Measurements from ENCODE around the gene KDM2B.
"Not testable (repeated sequence)": the region's sequence is repeated elsewhere in the genome, so short reads cannot be mapped to it uniquely, and the experiment has no call there.

The KDM2B gene

GRCh38 chr12:121584885-121585284 is 4.1 kb upstream of the KDM2B start:
- DNase-seq (ENCODE audit: low spot score) = not testable (repeated sequence)

- DNase-seq (ENCODE audit: low spot score) = not testable (repeated sequence)
Observed at GRCh38 chr12:121583334-121583661, 2.5 kb upstream of the KDM2B start.

- DNase-seq (ENCODE audit: low spot score) = no peak
Observed at GRCh38 chr12:121582583-121583333, 1.9 kb upstream of the KDM2B start.

DNA sequence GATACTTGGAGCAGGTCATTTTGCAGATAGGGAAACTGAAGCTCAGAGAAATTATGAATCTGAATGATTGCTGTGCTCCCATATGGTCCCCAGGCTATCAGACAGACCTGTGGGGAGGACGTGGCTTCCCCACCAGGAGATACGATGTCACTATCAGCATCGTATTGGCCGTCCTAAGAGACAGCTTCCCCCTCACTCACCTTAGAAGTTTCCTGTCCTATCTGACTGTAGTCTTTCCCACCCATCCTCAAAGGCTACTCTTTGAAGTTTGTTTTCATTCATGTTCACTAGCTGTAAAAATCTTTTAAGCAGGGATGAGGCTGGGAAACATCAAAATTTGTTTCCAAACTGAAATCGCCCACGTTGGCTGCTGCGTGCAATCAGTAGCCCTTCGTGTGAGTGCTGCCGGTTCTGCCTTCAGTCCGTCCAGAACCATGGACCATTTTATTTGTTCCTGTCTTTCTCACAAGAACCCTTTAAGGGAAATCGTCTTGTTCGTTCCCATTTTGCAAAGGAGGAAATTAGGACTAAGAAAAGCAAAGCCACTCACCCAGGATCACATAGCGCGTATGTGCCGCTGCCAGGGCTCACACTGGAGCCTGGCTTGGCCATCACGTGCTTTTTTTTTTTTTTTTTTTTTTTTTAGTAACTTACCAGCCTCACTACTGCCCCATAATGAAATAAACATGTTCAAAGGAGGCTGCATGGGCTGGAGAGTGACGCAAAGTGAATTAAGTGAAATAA is 1.0 kb upstream of the KDM2B start:
- no peak for DNase-seq (ENCODE audit: low spot score)

DNA sequence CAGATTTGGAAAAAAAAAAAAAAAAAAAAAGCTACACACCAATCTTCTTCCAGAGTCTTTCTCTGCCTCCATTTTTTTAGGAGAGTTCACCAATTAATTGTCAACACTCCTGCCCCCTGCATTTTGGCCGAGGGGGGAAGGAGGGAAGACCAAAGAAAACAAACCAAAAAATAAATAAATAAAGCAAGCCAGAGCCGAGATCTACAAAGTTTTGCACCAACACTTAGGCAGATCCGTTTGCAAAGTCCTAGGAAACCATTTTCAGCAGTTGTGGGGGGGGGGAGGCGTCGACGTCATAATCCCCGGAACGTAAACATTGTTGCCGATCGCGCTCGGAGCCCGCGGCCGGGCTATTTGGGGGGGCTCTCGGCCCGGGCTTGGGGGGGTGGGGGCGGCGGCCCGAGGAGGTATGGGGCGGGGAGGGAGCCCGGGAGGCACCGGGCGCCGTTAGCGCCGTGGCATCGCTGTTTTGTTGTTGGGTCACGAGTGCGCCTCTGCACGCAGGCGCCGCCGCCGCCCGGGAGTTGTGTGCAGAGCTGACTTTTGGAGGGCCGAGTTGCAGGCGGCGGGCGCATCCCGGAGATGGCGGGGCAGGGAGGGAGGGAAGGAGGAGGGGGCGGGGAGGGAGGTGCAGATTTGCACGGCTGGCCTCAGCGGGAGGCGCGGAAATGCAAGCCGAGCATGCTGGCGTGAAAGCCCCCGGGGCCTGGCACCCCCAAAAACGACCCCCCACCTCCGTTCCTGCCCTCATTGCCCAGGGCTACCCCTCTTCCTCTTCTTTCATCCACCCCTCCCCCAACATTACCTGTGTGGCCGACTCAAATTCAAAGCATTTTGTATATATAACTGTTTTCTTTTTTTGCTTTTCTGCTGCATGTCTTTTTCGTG is 598 bp downstream of the KDM2B start:
- DNase-seq (ENCODE audit: low spot score) = peak; percentile 51

GRCh38 chr12:121579190-121579791 is 1.5 kb downstream of the KDM2B start:
- no peak for DNase-seq (ENCODE audit: low spot score)

- no peak for DNase-seq (ENCODE audit: low spot score)
Observed at GRCh38 chr12:121578230-121579189, 2.3 kb downstream of the KDM2B start.

DNA sequence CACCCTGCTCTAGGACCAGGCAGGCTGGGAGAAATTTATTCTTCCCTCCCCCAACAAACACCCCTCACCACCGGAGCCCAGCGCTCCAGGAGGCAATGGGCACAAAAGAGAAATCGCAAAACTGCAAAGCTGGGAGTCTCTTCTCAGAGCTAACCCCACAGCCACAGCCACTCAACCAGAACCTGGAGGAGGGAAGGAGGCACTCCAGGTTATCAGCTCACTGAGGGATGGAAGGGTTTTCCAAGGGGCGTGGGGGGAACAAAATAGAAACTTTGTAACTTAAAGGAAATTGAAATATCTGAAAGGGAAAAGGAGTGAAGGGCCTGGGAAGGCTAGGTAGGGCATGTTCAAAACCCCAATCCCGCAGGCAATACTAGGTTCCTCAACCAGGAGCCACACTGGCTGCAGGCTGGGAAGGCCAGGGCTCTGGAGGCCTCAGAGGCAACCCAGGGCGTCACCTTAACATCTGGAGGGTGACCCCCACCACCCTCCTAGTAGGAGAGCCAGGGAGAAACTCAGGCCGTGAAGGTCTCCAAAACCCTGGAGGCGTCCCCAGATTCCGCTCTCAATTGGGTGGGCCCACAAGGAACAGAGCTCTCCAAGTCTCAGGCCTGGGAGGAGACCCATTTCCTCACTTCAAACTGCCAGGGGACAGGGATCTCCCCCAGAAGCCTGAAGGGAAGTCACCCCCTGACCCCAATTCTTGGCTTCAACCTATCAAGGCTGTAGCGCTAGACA is 3.2 kb downstream of the KDM2B start:
- DNase-seq (ENCODE audit: low spot score) = no peak

- DNase-seq (ENCODE audit: low spot score) = no peak
Observed at GRCh38 chr12:121576851-121577391, 3.9 kb downstream of the KDM2B start.

DNA sequence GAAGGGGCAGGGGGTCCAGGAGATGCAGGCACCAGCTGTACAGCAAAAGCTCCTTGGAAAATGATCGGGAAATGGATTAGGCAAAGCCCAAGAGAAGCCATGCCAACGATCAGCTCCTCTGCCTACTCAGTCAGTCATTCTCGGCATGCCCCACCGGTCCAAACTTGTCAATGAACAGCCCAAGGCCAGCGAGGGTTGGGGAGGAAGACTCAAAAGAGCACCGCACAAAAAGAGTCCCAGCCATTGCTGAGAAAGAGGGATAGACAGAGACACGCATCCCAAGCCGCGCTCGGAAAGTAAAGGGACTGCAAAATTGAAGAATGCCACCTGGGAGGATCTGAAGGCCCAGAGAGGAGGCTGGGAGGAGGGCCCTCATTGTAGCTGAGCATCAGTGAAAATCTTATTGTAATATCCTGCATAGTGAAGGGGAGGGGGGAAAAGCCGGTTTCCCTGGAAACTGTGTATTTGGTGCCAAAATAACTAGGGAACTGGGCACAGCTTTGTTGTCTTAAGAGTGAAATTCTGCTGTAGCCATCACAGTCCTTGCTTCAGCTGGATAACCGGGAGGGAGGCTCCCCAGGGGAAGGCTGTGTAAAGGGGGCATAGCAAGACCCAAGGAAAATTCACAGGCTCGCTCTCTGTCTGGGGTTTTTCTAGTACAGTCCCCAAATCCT is 4.7 kb downstream of the KDM2B start:
- no peak for DNase-seq (ENCODE audit: low spot score)

GRCh38 chr12:121575051-121575450 is 5.8 kb downstream of the KDM2B start:
- DNase-seq (ENCODE audit: low spot score) = no peak

GRCh38 chr12:121574025-121574424 is 6.8 kb downstream of the KDM2B start:
- no peak for DNase-seq (ENCODE audit: low spot score)

- DNase-seq (ENCODE audit: low spot score) = no peak
Observed at GRCh38 chr12:121571920-121572319, 8.9 kb downstream of the KDM2B start.

- DNase-seq (ENCODE audit: low spot score) = no peak
Observed at GRCh38 chr12:121570467-121571283, 10.1 kb downstream of the KDM2B start.

- DNase-seq (ENCODE audit: low spot score) = no peak
Observed at GRCh38 chr12:121568971-121569751, 11.7 kb downstream of the KDM2B start.

DNA sequence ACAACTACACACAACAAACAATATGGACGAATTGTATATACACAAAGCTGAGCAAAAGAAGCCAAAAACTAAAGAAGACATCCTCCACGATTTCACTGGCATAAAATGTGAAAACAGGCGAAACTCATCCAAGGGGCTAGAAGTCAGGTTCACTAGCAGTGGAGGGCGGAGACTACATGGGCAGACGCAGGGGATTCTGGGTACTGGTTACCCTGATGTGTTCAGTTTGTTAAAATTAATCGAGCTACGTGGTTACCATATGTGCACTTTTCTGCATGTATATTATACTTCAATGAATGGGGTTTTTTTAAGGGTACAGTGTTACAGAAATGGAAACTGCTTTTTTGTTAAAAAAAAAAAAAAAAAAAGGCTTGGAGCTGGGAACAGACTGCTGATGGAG is 12.3 kb downstream of the KDM2B start:
- no peak for DNase-seq (ENCODE audit: low spot score)

DNA sequence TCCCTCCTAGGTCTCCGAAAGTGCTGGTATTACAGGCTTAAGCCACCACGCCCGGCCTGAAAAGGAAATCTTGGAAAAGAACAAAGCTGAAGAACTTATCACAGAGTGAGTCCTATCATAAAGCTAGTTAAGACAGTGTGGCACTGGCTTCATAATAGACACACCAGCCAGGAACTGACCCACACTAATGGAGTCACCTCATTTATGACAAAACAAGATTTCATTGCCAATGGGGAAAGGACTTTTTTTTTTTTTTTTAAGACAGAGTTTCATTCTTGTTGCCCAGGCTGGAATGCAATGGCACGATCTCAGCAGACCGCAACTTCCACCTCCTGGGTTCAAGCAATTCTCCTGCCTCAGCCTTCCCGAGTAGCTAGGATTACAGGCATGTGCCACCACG is 15.7 kb downstream of the KDM2B start:
- no peak for DNase-seq (ENCODE audit: low spot score)

- DNase-seq (ENCODE audit: low spot score) = no peak
Observed at GRCh38 chr12:121562488-121562887, 18.3 kb downstream of the KDM2B start.
